GM19023 (cell line): ENCODE measurements around the gene TRERF1.
A peak's percentile ranks its signal among the peaks of the same experiment; 100 is the strongest.

Experiments used
- ATAC-seq: cut with Tn5 transposase; IDR thresholded peaks from one replicate; pipeline ENCODE4 v1.9.1; 2021; ENCODE audit warnings: mild to moderate bottlenecking, moderate library complexity; ENCODE audit not compliant: unreplicated experiment

TRERF1 gene

GRCh38 chr6:42374018-42374669, 77.6 kb downstream of the TRERF1 start:
- no peak for ATAC-seq

- no peak for ATAC-seq
Measured at GRCh38 chr6:42372699-42373098, 79.0 kb downstream of the TRERF1 start.

- ATAC-seq, result no peak
Measured at GRCh38 chr6:42370323-42370985, 81.3 kb downstream of the TRERF1 start.

- ATAC-seq, result no peak
Measured at GRCh38 chr6:42369568-42369967, 82.2 kb downstream of the TRERF1 start.

GRCh38 chr6:42368181-42368580, 83.5 kb downstream of the TRERF1 start:
- ATAC-seq, result no peak

GRCh38 chr6:42367353-42368011, 84.2 kb downstream of the TRERF1 start:
- ATAC-seq, result peak; percentile 66

GRCh38 chr6:42366999-42367352, 84.8 kb downstream of the TRERF1 start:
- ATAC-seq, result no peak

GRCh38 chr6:42366011-42366705, 85.6 kb downstream of the TRERF1 start:
- no peak for ATAC-seq

- ATAC-seq, result no peak
Measured at GRCh38 chr6:42365021-42365420, 86.7 kb downstream of the TRERF1 start.

- ATAC-seq, result no peak
Measured at GRCh38 chr6:42363926-42364849, 87.5 kb downstream of the TRERF1 start.

- no peak for ATAC-seq
Measured at GRCh38 chr6:42361036-42361435, 90.7 kb downstream of the TRERF1 start.

- no peak for ATAC-seq
Measured at GRCh38 chr6:42359021-42359420, 92.7 kb downstream of the TRERF1 start.

- no peak for ATAC-seq
Measured at GRCh38 chr6:42355416-42355815, 96.3 kb downstream of the TRERF1 start.

GRCh38 chr6:42354702-42355101, 97.0 kb downstream of the TRERF1 start:
- no peak for ATAC-seq

- ATAC-seq, result no peak
Measured at GRCh38 chr6:42352856-42353564, 98.7 kb downstream of the TRERF1 start.

- no peak for ATAC-seq
Measured at GRCh38 chr6:42350911-42351310, 100.8 kb downstream of the TRERF1 start.

GRCh38 chr6:42349753-42350511, 101.8 kb downstream of the TRERF1 start:
- ATAC-seq, result no peak

- ATAC-seq, result no peak
Measured at GRCh38 chr6:42347456-42347855, 104.3 kb downstream of the TRERF1 start.

- ATAC-seq, result no peak
Measured at GRCh38 chr6:42345696-42346416, 105.9 kb downstream of the TRERF1 start.
